IPS-15b (cell line): Measurements from ENCODE around the gene GTSE1.

ENCODE experiments used
- H3K27me3 ChIP-seq: one replicate; pipeline ENCODE4 v1.6.1; 2013; ENCODE audit warnings: low read length; ENCODE audit not compliant: control insufficient read depth, insufficient read depth
- H3K36me3 ChIP-seq: one replicate; pipeline ENCODE4 v1.6.1; 2013; ENCODE audit warnings: low read length; ENCODE audit not compliant: control insufficient read depth, insufficient read depth
- H3K4me1 ChIP-seq: one replicate; pipeline ENCODE4 v1.6.1; 2013; ENCODE audit warnings: mild to moderate bottlenecking, low read length; ENCODE audit not compliant: control insufficient read depth, insufficient read depth
- H3K4me3 ChIP-seq: one replicate; pipeline ENCODE4 v1.5.1; 2013; ENCODE audit warnings: low read depth, low read length
- H3K9ac ChIP-seq: one replicate; pipeline ENCODE4 v1.6.1; 2013; ENCODE audit warnings: low read depth, mild to moderate bottlenecking, low read length
- H3K9me3 ChIP-seq: one replicate; pipeline ENCODE4 v1.6.1; 2013; ENCODE audit warnings: mild to moderate bottlenecking, low read length; ENCODE audit not compliant: control insufficient read depth, insufficient read depth

GTSE1 gene

GRCh38 chr22:46366801-46367706 lies 70.4 kb downstream of the GTSE1 start:
- Histone ChIP-seq H3K9ac (no peak overlapping the region), H3K9me3 (no peaks in the 10 kb centered on the region), H3K4me1 (no peaks in the 10 kb centered on the region), H3K27me3 (no peaks in the 10 kb centered on the region), H3K36me3 (peaks cover 6% of the 10 kb centered on the region), H3K4me3 (no peak overlapping the region)

GRCh38 chr22:46367707-46368191 lies 71.1 kb downstream of the GTSE1 start:
- no peaks in the 10 kb centered on the region for H3K9me3 ChIP-seq
- H3K4me3 ChIP-seq, result no peak overlapping the region
- no peaks in the 10 kb centered on the region for H3K4me1 ChIP-seq
- no peak overlapping the region for H3K9ac ChIP-seq
- H3K27me3 ChIP-seq, result no peaks in the 10 kb centered on the region
- H3K36me3 ChIP-seq, result peaks cover 6% of the 10 kb centered on the region

GRCh38 chr22:46368422-46368821 lies 71.8 kb downstream of the GTSE1 start:
- Histone ChIP-seq H3K27me3 (no peaks in the 10 kb centered on the region), H3K9me3 (no peaks in the 10 kb centered on the region), H3K36me3 (peaks cover 6% of the 10 kb centered on the region), H3K4me1 (no peaks in the 10 kb centered on the region), H3K9ac (no peak overlapping the region), H3K4me3 (no peak overlapping the region)

- no peak overlapping the region for H3K4me3 ChIP-seq
- H3K4me1 ChIP-seq, result no peaks in the 10 kb centered on the region
- no peaks in the 10 kb centered on the region for H3K27me3 ChIP-seq
- peaks cover 6% of the 10 kb centered on the region for H3K36me3 ChIP-seq
- no peaks in the 10 kb centered on the region for H3K9me3 ChIP-seq
- no peak overlapping the region for H3K9ac ChIP-seq
These were observed 72.4 kb downstream of the GTSE1 start for GRCh38 chr22:46368871-46369715.

GRCh38 chr22:46369716-46370583 lies 73.3 kb downstream of the GTSE1 start:
- Histone ChIP-seq H3K27me3 (no peaks in the 10 kb centered on the region), H3K9ac (no peak overlapping the region), H3K9me3 (no peaks in the 10 kb centered on the region), H3K4me3 (no peak overlapping the region), H3K36me3 (peaks cover 8% of the 10 kb centered on the region), H3K4me1 (no peaks in the 10 kb centered on the region)

- Histone ChIP-seq H3K4me1 (no peaks in the 10 kb centered on the region), H3K9ac (no peak overlapping the region), H3K36me3 (peaks cover 2% of the 10 kb centered on the region), H3K4me3 (no peak overlapping the region), H3K27me3 (no peaks in the 10 kb centered on the region), H3K9me3 (no peaks in the 10 kb centered on the region)
These were observed 74.1 kb downstream of the GTSE1 start for GRCh38 chr22:46370584-46371291.

GRCh38 chr22:46371623-46372226 lies 75.1 kb downstream of the GTSE1 start:
- H3K9me3 ChIP-seq, result no peaks in the 10 kb centered on the region
- H3K27me3 ChIP-seq, result no peaks in the 10 kb centered on the region
- H3K9ac ChIP-seq, result no peak overlapping the region

GRCh38 chr22:46372686-46373085 lies 76.0 kb downstream of the GTSE1 start:
- Histone ChIP-seq H3K4me3 (no peak overlapping the region), H3K27me3 (no peaks in the 10 kb centered on the region), H3K9me3 (no peaks in the 10 kb centered on the region), H3K4me1 (no peaks in the 10 kb centered on the region), H3K36me3 (peaks cover 2% of the 10 kb centered on the region), H3K9ac (no peak overlapping the region)

More at GRCh38 chr22:46371623-46372226, 75.1 kb downstream of the GTSE1 start:
- H3K4me1 ChIP-seq, result no peaks in the 10 kb centered on the region
- H3K36me3 ChIP-seq, result peaks cover 2% of the 10 kb centered on the region
- no peak overlapping the region for H3K4me3 ChIP-seq

- Histone ChIP-seq H3K36me3 (peaks cover 2% of the 10 kb centered on the region), H3K27me3 (no peaks in the 10 kb centered on the region), H3K4me3 (no peak overlapping the region), H3K9me3 (no peaks in the 10 kb centered on the region), H3K9ac (no peak overlapping the region), H3K4me1 (no peaks in the 10 kb centered on the region)
These were observed 76.5 kb downstream of the GTSE1 start for GRCh38 chr22:46373159-46373558.

GRCh38 chr22:46373921-46374662 lies 77.4 kb downstream of the GTSE1 start:
- Histone ChIP-seq H3K9ac (no peak overlapping the region), H3K4me1 (no peaks in the 10 kb centered on the region), H3K9me3 (no peaks in the 10 kb centered on the region), H3K36me3 (peaks cover 2% of the 10 kb centered on the region), H3K4me3 (no peak overlapping the region), H3K27me3 (no peaks in the 10 kb centered on the region)
